Measurements from ENCODE around the gene CLMN. TPM values are rescaled to one million over a fixed set of nuclear protein-coding genes. Genes with fewer than 3 reads are reported as not detected.

CLMN gene
- total RNA-seq, 1 experiment from 2014 or later: 8.6 TPM

DNA sequence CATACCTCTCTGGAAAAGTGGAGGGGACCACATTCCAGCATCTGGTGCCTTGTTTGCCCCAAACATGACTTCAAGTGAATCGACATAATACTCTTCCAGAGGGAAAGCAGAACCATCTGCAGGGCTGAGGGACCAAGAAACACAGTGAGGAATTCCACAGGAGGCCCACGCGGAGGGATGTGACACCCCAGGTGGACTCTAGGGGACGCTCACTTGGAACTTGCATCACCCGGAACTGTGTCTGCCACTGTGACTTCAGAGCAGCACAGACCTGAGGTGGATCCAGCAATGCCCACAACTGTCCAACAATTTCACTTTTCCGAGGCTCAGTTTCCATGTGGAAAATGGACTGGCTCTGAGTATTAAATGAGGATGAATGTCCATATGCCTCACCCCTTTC is 14.3 kb upstream of the CLMN start:
- H3K9me3 ChIP-seq (ENCODE audit: low read depth, low read length, poor library complexity, severe bottlenecking): no peaks in the 10 kb centered on the region
- H3K27ac ChIP-seq (ENCODE audit: low read depth, low read length, poor library complexity, severe bottlenecking): no peak overlapping the region
- no peak for DNase-seq (ENCODE audit: low spot score)
- no TSS peak for BruUV-seq (replicated peaks)
- H3K27me3 ChIP-seq (replicated peaks; ENCODE audit: insufficient read depth, low read depth, low read length, poor library complexity): no peaks in the 10 kb centered on the region
- intact Hi-C loops (cut with micrococcal nuclease; ENCODE audit: unreplicated experiment): no loop called here
- H3K36me3 ChIP-seq (ENCODE audit: insufficient read depth, low read length, poor library complexity, severe bottlenecking): no peaks in the 10 kb centered on the region
- no peak for TF ChIP-seq EZH2 (IDR thresholded peaks at IDR 0.05; ENCODE audit: borderline replicate concordance, low read depth, low read length, poor library complexity, severe bottlenecking)
- TF ChIP-seq, protein P1, sequence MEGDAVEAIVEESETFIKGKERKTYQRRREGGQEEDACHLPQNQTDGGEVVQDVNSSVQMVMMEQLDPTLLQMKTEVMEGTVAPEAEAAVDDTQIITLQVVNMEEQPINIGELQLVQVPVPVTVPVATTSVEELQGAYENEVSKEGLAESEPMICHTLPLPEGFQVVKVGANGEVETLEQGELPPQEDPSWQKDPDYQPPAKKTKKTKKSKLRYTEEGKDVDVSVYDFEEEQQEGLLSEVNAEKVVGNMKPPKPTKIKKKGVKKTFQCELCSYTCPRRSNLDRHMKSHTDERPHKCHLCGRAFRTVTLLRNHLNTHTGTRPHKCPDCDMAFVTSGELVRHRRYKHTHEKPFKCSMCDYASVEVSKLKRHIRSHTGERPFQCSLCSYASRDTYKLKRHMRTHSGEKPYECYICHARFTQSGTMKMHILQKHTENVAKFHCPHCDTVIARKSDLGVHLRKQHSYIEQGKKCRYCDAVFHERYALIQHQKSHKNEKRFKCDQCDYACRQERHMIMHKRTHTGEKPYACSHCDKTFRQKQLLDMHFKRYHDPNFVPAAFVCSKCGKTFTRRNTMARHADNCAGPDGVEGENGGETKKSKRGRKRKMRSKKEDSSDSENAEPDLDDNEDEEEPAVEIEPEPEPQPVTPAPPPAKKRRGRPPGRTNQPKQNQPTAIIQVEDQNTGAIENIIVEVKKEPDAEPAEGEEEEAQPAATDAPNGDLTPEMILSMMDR (conservative IDR thresholded peaks at IDR 0.05; ENCODE audit: low read depth, low read length): no peak
- ChIA-PET CTCF (no interaction called here), POLR2A (ENCODE audit: low non-redundant PET) (no interaction called here)
- no peaks in the 10 kb centered on the region for H3K4me1 ChIP-seq (ENCODE audit: insufficient read depth, low read length, poor library complexity, severe bottlenecking)
- no peak overlapping the region for H3K4me3 ChIP-seq (ENCODE audit: low read depth, low read length, poor library complexity, severe bottlenecking)

DNA sequence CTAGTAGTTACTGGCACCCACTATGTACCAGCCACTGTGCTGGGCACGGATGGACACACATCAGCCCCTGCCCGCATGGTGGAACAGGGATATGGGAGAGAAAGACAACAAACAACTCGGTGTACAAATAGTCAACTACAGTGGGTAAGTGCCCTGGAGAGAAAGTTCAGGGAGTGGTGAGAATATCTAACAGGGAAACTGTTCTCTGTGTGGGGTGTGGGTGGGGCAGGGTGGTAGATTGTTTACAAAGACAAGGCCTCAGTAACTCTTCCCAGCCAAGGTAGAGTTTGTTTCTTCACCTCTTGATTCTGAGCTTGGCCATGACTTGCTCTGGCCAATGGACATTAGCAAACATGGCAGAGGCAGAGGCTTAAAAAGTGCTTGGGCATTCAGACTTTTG is 12.9 kb upstream of the CLMN start:
- Histone ChIP-seq H3K4me1 (ENCODE audit: insufficient read depth, low read length, poor library complexity, severe bottlenecking) (no peaks in the 10 kb centered on the region), H3K4me3 (ENCODE audit: low read depth, low read length, poor library complexity, severe bottlenecking) (no peak overlapping the region), H3K9me3 (ENCODE audit: low read depth, low read length, poor library complexity, severe bottlenecking) (no peaks in the 10 kb centered on the region), H3K36me3 (ENCODE audit: insufficient read depth, low read length, poor library complexity, severe bottlenecking) (no peaks in the 10 kb centered on the region), H3K27ac (ENCODE audit: low read depth, low read length, poor library complexity, severe bottlenecking) (no peak overlapping the region), H3K27me3 (replicated peaks; ENCODE audit: insufficient read depth, low read depth, low read length, poor library complexity) (no peaks in the 10 kb centered on the region)
- TF ChIP-seq, protein P1 (conservative IDR thresholded peaks at IDR 0.05; ENCODE audit: low read depth, low read length): no peak
- no peak for TF ChIP-seq EZH2 (IDR thresholded peaks at IDR 0.05; ENCODE audit: borderline replicate concordance, low read depth, low read length, poor library complexity, severe bottlenecking)
- intact Hi-C loops (cut with micrococcal nuclease; ENCODE audit: unreplicated experiment): no loop called here
- DNase-seq (ENCODE audit: low spot score): no peak
- BruUV-seq (replicated peaks): no TSS peak
- ChIA-PET POLR2A (ENCODE audit: low non-redundant PET) (no interaction called here), CTCF (no interaction called here)

DNA sequence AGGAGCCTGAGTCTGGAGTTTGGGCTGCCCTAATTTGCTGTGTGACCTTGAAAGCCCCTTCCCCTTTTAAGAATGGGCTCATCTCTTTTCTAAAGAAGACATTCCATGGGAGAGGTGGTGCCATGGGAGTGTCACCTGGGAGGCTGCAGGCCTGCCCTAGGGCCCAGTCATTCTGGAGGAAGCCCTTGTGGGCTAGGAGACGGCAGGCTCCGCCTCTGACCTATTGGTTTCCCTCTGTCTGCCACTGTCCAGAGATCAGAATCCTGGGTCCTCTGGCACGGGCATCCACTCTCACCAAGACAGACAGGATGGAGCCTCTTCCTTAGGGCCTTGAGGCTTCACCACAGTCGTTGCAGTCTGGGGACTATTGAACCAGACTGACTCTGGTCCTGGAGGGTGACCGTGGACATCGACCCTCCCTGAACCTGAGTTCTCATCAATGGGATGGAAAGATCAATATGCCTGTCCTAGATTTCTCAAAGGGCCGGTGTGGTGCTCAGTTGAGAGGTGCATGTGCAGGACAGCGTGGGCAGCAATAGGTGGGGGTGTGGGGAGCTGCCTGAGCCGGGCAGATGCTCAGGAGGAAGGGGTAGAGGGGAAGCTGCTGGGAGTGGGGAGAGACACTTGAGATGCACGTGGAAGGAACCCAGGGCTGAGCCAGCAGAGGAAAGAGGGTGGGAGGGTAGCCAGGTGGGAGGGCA is 12.2 kb upstream of the CLMN start:
- TF ChIP-seq EZH2 (IDR thresholded peaks at IDR 0.05; ENCODE audit: borderline replicate concordance, low read depth, low read length, poor library complexity, severe bottlenecking): no peak
- TF ChIP-seq, protein P1 (conservative IDR thresholded peaks at IDR 0.05; ENCODE audit: low read depth, low read length): no peak
- H3K9me3 ChIP-seq (ENCODE audit: low read depth, low read length, poor library complexity, severe bottlenecking): no peaks in the 10 kb centered on the region
- intact Hi-C loops (cut with micrococcal nuclease; ENCODE audit: unreplicated experiment): no loop called here
- no peaks in the 10 kb centered on the region for H3K27me3 ChIP-seq (replicated peaks; ENCODE audit: insufficient read depth, low read depth, low read length, poor library complexity)
- no peak for DNase-seq (ENCODE audit: low spot score)
- no peak overlapping the region for H3K4me3 ChIP-seq (ENCODE audit: low read depth, low read length, poor library complexity, severe bottlenecking)
- H3K27ac ChIP-seq (ENCODE audit: low read depth, low read length, poor library complexity, severe bottlenecking): no peak overlapping the region
- ChIA-PET CTCF (no interaction called here), POLR2A (ENCODE audit: low non-redundant PET) (no interaction called here)
- H3K4me1 ChIP-seq (ENCODE audit: insufficient read depth, low read length, poor library complexity, severe bottlenecking): no peaks in the 10 kb centered on the region
- no TSS peak for BruUV-seq (replicated peaks)
- H3K36me3 ChIP-seq (ENCODE audit: insufficient read depth, low read length, poor library complexity, severe bottlenecking): no peaks in the 10 kb centered on the region
